Uterus (tissue), 2 donors: ENCODE data around the gene CORO1C.

ENCODE experiments used
- POLR2A ChIP-seq, 2 donors: fragments of 450-650 bp; IDR thresholded peaks; one replicate each; pipeline ENCODE4 v1.6.1; 2016; ENCODE audit warnings: antibody characterized with exemption in 2 of 2, mild to moderate bottlenecking in 1 of 2, moderate library complexity in 1 of 2
- TF ChIP-seq, protein P1 (sequence below), 4 experiments: fragments of 200-600 bp in 2 of 4; fragments of 450-650 bp in 2 of 4; sonication (generic) in 2 of 4; IDR thresholded peaks; one replicate each; pipeline ENCODE4 v1.5.1; 2016 to 2019; ENCODE audit warnings: antibody characterized with exemption in 4 of 4, mild to moderate bottlenecking in 2 of 4, moderate library complexity in 1 of 4

DNA sequence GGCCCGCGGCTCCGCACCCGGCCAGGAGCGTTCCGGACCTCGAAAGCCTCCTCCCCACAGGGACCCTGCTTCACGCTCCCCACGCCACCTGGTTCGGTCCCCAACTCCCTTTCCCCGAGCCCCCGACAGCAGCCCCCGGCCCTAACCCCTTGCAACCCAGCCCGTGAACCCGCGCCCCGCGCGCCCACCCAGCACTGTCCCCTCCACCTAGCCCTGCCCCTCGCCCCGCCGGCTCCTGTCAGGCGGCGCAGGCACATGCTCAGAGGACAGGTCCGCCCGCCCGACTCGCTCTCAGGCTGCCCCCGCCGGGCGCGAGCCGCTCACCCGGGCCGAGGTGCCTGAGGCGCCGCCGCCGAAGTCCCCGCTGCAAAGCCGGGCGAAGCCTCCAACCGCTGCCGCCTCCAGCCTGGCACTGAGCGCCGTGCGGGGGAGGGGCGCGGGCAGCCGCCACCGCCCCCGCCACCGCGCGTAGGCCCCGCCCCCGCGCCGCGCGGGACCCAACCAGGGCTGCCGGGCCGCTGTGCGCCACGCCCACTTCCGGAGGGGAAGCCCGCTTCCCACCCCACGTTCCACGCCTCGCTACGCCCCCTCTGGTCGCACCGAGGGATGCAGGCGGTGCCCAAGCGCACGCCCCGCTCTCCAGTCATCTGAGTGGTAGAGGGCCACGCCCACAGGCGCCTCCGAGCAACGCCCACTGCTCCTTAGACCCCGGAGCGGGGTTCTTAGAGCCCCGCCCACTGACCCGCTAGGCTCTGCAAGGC, at the start of gene CORO1C:
- TF ChIP-seq, protein P1, sequence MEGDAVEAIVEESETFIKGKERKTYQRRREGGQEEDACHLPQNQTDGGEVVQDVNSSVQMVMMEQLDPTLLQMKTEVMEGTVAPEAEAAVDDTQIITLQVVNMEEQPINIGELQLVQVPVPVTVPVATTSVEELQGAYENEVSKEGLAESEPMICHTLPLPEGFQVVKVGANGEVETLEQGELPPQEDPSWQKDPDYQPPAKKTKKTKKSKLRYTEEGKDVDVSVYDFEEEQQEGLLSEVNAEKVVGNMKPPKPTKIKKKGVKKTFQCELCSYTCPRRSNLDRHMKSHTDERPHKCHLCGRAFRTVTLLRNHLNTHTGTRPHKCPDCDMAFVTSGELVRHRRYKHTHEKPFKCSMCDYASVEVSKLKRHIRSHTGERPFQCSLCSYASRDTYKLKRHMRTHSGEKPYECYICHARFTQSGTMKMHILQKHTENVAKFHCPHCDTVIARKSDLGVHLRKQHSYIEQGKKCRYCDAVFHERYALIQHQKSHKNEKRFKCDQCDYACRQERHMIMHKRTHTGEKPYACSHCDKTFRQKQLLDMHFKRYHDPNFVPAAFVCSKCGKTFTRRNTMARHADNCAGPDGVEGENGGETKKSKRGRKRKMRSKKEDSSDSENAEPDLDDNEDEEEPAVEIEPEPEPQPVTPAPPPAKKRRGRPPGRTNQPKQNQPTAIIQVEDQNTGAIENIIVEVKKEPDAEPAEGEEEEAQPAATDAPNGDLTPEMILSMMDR (IDR thresholded peaks at IDR 0.05): peak; percentile 62 to 91 (median 82)
- TF ChIP-seq POLR2A (IDR thresholded peaks at IDR 0.05): peak; percentile 95 to 99
